ENCODE measurements around the gene MATK.

MATK gene, protein sequence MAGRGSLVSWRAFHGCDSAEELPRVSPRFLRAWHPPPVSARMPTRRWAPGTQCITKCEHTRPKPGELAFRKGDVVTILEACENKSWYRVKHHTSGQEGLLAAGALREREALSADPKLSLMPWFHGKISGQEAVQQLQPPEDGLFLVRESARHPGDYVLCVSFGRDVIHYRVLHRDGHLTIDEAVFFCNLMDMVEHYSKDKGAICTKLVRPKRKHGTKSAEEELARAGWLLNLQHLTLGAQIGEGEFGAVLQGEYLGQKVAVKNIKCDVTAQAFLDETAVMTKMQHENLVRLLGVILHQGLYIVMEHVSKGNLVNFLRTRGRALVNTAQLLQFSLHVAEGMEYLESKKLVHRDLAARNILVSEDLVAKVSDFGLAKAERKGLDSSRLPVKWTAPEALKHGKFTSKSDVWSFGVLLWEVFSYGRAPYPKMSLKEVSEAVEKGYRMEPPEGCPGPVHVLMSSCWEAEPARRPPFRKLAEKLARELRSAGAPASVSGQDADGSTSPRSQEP

DNA sequence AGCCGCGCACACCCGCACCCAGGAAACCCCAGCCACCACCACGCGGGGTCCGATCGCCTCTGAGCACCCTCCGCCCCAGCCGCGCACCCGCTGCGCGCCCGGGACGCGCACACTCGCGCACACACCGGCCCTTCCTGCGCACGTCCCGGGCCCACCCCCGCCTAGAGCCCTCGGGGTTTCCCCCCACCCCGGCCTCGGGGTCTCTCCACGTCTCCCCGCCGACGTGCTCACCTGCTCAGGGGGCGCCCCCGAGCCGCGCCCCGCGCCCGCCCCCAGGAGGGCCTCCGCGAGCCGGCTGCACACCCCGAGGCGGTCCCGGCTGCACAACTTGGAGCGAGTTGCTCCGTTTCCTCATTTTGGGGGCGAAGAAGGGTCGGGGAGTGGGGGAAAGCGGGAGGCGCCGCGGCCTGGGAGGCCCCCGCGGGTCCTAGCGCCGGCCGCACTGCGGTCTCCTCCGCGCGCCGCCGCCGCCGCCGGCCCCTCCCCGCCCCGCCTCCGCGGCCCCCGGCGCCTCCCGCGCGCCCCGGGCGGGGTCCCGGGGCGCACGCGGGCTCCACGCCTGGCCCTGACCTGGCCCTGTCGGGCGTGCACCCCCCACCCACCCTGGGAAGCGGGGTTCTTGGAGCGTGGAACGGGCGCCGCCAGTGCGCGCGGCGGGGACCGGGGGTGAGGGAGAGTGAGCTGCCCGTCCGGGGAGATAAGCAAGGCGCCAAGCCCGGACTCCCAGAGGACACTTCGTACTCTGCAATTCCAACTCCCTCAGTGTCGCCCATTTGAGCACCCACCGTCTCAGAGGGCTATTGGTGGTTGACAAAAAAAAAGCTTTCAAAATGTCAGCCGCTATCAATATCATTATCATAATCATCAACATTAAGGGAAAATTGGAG is at the start of gene MATK:
Gene MATK (minus strand): TSS at position 444 of the 887 bp plus-strand sequence. CDS start 1,246 bp downstream, outside the sequence.
- H3K27ac ChIP-seq (ENCODE audit: low read length) = no peak within 1 kb of the TSS
- H3K4me3 ChIP-seq (ENCODE audit: low read length) = peak within 1 kb of the TSS; percentile 60
- no peak within 1 kb of the TSS for H3K9ac ChIP-seq (ENCODE audit: low read length)
- H3K27me3 ChIP-seq (ENCODE audit: control insufficient read depth, insufficient read depth, low read length) = peaks cover 38% of the 10 kb centered on the region
- no peaks in the 10 kb centered on the region for H3K4me1 ChIP-seq (ENCODE audit: control insufficient read depth, low read depth, low read length)
- H3K9me3 ChIP-seq (ENCODE audit: control insufficient read depth, low read depth, low read length) = peaks cover 5% of the 10 kb centered on the region
- no peaks in the 10 kb centered on the region for H3K36me3 ChIP-seq (ENCODE audit: control insufficient read depth, low read depth, low read length)

DNA sequence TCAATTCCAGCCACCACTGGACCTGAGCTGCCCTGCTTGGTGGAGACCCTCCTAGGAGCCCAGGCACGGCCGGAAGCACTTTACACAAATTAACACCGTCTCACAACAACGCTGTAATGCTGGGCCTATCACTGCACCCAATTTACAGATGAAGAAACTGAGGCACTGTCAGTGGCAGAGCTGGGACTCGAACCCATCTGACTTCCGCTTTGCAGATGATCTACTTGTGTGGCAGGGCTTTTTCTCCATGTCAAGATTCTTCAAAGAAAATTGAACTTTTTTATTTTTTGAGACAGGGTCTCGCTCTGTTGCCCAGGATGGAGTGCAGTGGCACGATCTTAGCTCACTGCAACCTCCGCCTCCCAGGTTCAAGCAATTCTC is 48.9 kb upstream of the MATK start:
- Histone ChIP-seq H3K4me1 (ENCODE audit: control insufficient read depth, low read depth, low read length) (no peaks in the 10 kb centered on the region), H3K27ac (ENCODE audit: low read length) (no peak overlapping the region), H3K27me3 (ENCODE audit: control insufficient read depth, insufficient read depth, low read length) (no peaks in the 10 kb centered on the region), H3K9me3 (ENCODE audit: control insufficient read depth, low read depth, low read length) (no peaks in the 10 kb centered on the region), H3K4me3 (ENCODE audit: low read length) (no peak overlapping the region), H3K36me3 (ENCODE audit: control insufficient read depth, low read depth, low read length) (no peaks in the 10 kb centered on the region), H3K9ac (ENCODE audit: low read length) (no peak overlapping the region)

DNA sequence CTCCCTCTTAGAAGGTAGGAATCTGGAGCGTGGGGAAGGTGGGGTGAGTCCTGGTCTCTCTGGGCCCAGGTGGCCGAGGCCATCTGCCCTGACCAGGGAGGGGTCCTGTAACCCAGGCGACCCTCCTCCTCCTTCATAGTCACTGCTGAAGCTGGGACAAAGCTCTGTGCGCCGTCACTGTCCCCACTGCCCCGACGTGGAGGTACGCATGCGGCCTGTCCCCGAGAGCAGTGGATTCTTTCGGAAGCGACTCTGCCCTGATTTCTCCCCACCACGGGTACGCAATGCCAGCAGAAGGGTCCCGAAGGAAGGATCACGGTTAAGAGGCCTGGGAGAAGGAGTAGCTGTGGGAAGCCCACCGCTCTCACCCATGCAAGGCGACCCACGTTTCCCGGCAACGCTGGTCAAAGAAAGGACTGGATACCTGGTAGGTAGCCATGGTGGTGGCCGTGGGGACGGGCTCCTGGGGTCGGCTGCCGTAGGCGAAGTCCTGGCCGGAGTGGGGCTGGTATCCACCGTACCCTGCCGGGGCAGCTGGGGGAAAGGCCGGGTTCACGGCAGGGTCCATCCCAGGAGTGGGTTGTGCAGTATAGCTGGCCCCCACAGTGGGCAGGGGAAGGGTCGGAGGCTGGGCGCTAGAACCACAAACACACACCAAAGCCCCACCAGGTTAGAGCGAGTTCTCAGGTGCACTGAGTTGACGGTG is 48.3 kb upstream of the MATK start:
- no peaks in the 10 kb centered on the region for H3K4me1 ChIP-seq (ENCODE audit: control insufficient read depth, low read depth, low read length)

DNA sequence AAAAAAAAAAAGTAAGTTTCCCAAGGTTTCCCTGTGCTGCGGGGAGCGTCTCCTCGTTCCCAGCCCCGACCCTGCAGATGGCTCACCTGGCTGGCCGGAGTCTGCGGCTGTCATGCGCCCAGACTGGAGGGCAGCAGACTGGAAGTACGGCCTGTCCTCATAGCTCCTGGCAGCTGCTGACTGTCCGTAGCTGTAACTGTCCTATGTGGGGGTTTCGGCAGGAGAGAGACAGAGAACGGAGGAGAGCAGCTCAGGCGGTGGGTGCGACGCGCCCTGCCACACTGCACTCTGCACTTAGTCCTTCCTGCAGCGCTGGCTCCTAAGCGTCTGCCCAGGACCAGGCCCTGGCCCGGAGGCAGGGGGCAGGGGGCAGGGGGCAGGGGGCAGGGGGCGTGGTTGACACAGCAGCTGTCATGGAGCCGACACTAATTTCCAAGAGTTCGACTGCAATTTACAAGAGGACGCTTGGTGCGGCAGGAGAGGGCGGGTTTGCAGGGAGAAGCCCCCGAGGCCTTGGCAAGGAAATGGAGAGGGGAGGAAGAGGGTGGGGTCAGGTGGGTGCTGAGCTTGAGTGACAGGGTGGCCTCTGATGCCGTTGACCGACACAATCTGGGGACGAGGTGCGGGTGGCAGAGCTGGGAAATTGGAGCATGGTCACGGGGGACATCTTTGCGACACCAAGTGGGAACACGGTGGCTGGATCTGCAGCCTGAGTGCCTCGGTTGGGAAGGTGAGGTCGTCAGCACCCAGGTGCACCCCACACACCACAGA is 47.6 kb upstream of the MATK start:
- Histone ChIP-seq H3K4me3 (ENCODE audit: low read length) (no peak overlapping the region), H3K9me3 (ENCODE audit: control insufficient read depth, low read depth, low read length) (no peaks in the 10 kb centered on the region), H3K9ac (ENCODE audit: low read length) (no peak overlapping the region), H3K27me3 (ENCODE audit: control insufficient read depth, insufficient read depth, low read length) (no peaks in the 10 kb centered on the region), H3K27ac (ENCODE audit: low read length) (no peak overlapping the region), H3K4me1 (ENCODE audit: control insufficient read depth, low read depth, low read length) (no peaks in the 10 kb centered on the region), H3K36me3 (ENCODE audit: control insufficient read depth, low read depth, low read length) (no peaks in the 10 kb centered on the region)

More for the DNA sequence above, 48.3 kb upstream of the MATK start:
- H3K27me3 ChIP-seq (ENCODE audit: control insufficient read depth, insufficient read depth, low read length) = no peaks in the 10 kb centered on the region
- H3K27ac ChIP-seq (ENCODE audit: low read length) = no peak overlapping the region
- H3K9ac ChIP-seq (ENCODE audit: low read length) = no peak overlapping the region
- no peaks in the 10 kb centered on the region for H3K9me3 ChIP-seq (ENCODE audit: control insufficient read depth, low read depth, low read length)
- no peak overlapping the region for H3K4me3 ChIP-seq (ENCODE audit: low read length)
- no peaks in the 10 kb centered on the region for H3K36me3 ChIP-seq (ENCODE audit: control insufficient read depth, low read depth, low read length)

DNA sequence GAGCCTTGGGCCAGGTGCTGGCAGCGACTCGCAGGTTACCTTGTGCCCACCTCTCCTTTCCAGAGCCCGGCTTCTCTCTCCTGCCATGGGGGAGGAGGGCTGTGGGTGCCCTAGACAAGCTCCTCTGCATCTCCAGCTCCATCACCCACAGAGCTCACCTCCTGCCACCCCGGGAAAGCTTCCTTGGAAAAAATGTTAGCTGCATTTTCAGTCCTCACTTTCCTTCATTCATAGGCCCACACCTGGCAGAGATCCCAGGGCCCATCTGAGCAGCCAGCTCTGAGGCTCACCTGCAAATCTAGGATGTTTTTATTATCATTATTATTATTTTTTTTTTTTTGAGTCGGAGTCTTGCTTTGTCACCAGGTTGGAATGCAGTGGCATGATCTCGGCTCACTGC is 45.8 kb upstream of the MATK start:
- no peaks in the 10 kb centered on the region for H3K36me3 ChIP-seq (ENCODE audit: control insufficient read depth, low read depth, low read length)
- no peaks in the 10 kb centered on the region for H3K4me1 ChIP-seq (ENCODE audit: control insufficient read depth, low read depth, low read length)
- no peak overlapping the region for H3K27ac ChIP-seq (ENCODE audit: low read length)
- no peaks in the 10 kb centered on the region for H3K27me3 ChIP-seq (ENCODE audit: control insufficient read depth, insufficient read depth, low read length)
- no peaks in the 10 kb centered on the region for H3K9me3 ChIP-seq (ENCODE audit: control insufficient read depth, low read depth, low read length)
- no peak overlapping the region for H3K4me3 ChIP-seq (ENCODE audit: low read length)
- H3K9ac ChIP-seq (ENCODE audit: low read length) = no peak overlapping the region

DNA sequence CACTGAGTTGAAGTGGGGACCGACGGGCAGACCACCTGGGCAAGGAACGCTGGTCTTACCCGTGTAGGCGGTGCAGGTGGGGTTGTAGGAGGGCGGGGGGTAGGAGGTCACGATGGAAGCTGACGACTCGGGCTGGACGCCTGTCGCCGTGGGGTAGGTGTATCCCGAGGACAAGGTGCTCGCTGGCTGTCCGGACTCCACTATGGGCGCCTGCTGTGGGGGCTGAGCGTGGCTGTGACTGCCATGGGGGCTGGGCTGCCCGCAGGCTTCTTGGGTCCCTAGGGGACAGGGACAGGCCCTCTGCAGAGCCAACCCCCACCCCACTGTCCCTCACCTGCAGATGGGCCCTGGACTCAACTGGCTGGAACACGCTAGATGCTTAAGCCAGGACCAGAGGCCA is 45.4 kb upstream of the MATK start:
- Histone ChIP-seq H3K9me3 (ENCODE audit: control insufficient read depth, low read depth, low read length) (no peaks in the 10 kb centered on the region), H3K4me1 (ENCODE audit: control insufficient read depth, low read depth, low read length) (no peaks in the 10 kb centered on the region), H3K9ac (ENCODE audit: low read length) (no peak overlapping the region), H3K4me3 (ENCODE audit: low read length) (no peak overlapping the region), H3K27me3 (ENCODE audit: control insufficient read depth, insufficient read depth, low read length) (no peaks in the 10 kb centered on the region), H3K27ac (ENCODE audit: low read length) (no peak overlapping the region), H3K36me3 (ENCODE audit: control insufficient read depth, low read depth, low read length) (no peaks in the 10 kb centered on the region)

DNA sequence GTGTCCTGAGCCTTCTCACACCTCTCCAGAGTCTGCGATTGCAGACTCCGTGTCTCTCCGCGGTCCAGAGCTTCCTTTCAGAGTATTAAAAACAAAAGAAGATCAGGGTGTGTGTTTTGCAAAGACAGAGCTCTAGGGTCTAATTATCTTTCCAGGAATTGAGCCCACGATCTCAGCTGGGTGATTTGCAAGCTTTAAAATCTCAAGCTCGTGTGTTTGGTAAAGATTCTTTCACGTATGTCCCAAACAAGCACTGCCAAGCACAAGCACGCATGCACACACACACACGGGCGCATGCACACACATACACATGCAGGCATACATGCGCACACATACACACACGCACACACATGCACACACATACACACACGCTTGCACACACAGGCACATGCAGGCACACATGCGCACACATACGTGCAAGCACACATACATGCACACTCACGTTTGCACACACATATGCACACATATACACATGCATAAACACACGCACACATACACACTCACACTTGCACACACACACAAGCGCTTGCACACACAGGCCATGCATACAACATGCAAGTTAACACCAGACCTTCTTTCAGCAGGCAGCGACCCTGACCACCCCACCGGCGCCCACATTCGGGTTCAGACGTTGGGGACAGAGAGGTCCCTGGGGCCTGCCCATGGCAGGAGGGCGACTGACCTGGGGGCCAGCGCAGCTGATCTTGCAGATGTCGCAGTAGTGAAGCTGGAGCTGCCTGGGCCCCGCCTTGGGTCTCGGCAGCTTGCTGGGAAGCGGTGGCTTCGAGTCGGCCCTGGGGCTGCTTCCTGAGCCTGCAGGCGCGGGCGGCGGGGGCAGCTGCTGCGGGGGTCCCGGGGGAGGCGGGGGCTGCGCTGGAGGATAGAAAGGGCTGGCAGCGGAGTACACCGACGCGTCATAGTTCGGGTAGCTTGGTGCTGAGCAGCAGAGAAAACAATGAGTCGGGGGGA is 44.7 kb upstream of the MATK start:
- no peak overlapping the region for H3K27ac ChIP-seq (ENCODE audit: low read length)
- H3K9ac ChIP-seq (ENCODE audit: low read length) = no peak overlapping the region
- H3K9me3 ChIP-seq (ENCODE audit: control insufficient read depth, low read depth, low read length) = no peaks in the 10 kb centered on the region
- no peaks in the 10 kb centered on the region for H3K4me1 ChIP-seq (ENCODE audit: control insufficient read depth, low read depth, low read length)
- no peaks in the 10 kb centered on the region for H3K36me3 ChIP-seq (ENCODE audit: control insufficient read depth, low read depth, low read length)
- no peak overlapping the region for H3K4me3 ChIP-seq (ENCODE audit: low read length)
- no peaks in the 10 kb centered on the region for H3K27me3 ChIP-seq (ENCODE audit: control insufficient read depth, insufficient read depth, low read length)

DNA sequence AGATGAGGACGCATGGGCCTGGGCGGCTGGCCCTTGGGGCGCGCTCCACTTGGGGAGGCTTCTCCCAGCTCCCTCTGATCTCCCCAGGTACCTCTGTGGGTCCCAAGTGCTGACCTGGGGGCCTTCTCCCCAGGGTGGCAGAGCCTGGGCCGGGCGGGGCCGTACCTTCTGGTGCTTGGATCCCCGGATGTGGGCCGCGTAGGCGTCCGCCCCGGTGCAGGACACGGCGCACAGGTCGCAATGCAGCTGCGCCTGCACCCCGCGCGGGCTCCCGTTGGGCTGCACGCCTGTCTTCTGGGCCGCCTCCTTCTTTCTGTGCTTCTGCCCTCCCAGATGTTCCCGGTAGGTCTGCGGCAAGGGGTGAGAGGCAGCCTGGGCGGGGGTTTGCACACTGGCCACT is 41.1 kb upstream of the MATK start:
- Histone ChIP-seq H3K4me3 (ENCODE audit: low read length) (no peak overlapping the region), H3K27me3 (ENCODE audit: control insufficient read depth, insufficient read depth, low read length) (peaks cover 6% of the 10 kb centered on the region), H3K9me3 (ENCODE audit: control insufficient read depth, low read depth, low read length) (no peaks in the 10 kb centered on the region), H3K9ac (ENCODE audit: low read length) (no peak overlapping the region), H3K36me3 (ENCODE audit: control insufficient read depth, low read depth, low read length) (no peaks in the 10 kb centered on the region), H3K27ac (ENCODE audit: low read length) (no peak overlapping the region), H3K4me1 (ENCODE audit: control insufficient read depth, low read depth, low read length) (no peaks in the 10 kb centered on the region)

DNA sequence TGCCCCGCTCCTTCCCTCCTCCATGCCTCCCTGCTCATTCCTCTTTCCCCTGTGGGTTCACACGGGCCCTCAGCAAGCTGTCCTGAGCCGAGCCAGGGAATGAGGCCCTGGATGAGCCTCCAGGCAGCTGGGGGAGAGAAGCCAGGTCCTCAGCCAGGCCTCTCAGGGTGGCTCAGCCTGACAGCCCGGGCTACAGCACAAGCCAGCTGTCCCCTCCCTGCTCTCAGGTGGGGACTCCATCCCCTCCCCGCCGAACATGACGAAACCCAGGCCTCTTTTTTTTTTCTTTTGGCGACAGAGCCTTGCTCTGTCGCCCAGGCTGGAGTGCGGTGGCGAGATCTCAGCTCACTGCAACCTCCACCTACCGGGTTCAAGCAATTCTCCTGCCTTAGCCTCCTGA is 40.0 kb upstream of the MATK start:
- Histone ChIP-seq H3K36me3 (ENCODE audit: control insufficient read depth, low read depth, low read length) (no peaks in the 10 kb centered on the region), H3K4me1 (ENCODE audit: control insufficient read depth, low read depth, low read length) (no peaks in the 10 kb centered on the region), H3K9me3 (ENCODE audit: control insufficient read depth, low read depth, low read length) (no peaks in the 10 kb centered on the region), H3K27me3 (ENCODE audit: control insufficient read depth, insufficient read depth, low read length) (peaks cover 10% of the 10 kb centered on the region), H3K4me3 (ENCODE audit: low read length) (no peak overlapping the region), H3K27ac (ENCODE audit: low read length) (no peak overlapping the region), H3K9ac (ENCODE audit: low read length) (no peak overlapping the region)

DNA sequence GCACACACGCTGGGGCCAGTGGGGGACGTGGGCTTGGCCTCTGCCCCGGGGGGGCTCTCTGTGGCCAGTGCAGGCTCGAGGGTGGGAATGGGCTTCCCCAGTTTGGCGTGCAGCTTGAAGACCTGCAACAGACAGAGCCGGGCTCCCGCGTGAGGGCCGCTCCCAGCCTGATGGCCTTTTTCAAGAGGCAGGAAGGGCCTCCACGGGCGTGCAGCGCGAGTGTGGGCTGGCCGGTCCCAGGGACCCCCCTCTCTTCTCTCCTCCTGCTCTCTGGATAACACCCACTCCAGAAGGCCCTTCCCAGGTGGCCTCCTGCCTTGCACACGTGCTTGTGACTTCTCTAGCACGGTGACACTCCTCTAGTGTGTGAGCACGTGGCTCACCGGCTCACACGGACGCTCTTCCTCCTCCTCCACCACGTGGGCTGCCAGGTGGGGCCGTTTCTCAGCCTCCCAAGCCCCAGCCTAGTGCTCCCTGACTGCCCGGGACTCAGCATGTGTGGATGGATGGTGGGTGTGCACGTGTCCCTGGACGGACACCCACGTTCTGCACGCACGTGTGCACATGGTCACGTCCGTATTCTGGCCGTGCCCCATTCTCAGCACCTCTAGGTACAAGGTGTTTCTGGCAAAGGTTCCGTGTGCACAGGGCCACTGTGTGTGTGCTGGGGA is 39.2 kb upstream of the MATK start:
- no peaks in the 10 kb centered on the region for H3K4me1 ChIP-seq (ENCODE audit: control insufficient read depth, low read depth, low read length)
- H3K9me3 ChIP-seq (ENCODE audit: control insufficient read depth, low read depth, low read length) = no peaks in the 10 kb centered on the region
- peaks cover 10% of the 10 kb centered on the region for H3K27me3 ChIP-seq (ENCODE audit: control insufficient read depth, insufficient read depth, low read length)
- no peak overlapping the region for H3K27ac ChIP-seq (ENCODE audit: low read length)
- no peak overlapping the region for H3K4me3 ChIP-seq (ENCODE audit: low read length)
- H3K9ac ChIP-seq (ENCODE audit: low read length) = no peak overlapping the region
- no peaks in the 10 kb centered on the region for H3K36me3 ChIP-seq (ENCODE audit: control insufficient read depth, low read depth, low read length)

Data from iPS-18a (cell line).